ENCODE measurements around the gene NR2F2. TPM values are rescaled to one million over a fixed set of nuclear protein-coding genes. Genes with fewer than 3 reads are reported as not detected.

NR2F2 gene
- total RNA-seq, 1 donor from 2014 or later: 39.8 TPM

DNA sequence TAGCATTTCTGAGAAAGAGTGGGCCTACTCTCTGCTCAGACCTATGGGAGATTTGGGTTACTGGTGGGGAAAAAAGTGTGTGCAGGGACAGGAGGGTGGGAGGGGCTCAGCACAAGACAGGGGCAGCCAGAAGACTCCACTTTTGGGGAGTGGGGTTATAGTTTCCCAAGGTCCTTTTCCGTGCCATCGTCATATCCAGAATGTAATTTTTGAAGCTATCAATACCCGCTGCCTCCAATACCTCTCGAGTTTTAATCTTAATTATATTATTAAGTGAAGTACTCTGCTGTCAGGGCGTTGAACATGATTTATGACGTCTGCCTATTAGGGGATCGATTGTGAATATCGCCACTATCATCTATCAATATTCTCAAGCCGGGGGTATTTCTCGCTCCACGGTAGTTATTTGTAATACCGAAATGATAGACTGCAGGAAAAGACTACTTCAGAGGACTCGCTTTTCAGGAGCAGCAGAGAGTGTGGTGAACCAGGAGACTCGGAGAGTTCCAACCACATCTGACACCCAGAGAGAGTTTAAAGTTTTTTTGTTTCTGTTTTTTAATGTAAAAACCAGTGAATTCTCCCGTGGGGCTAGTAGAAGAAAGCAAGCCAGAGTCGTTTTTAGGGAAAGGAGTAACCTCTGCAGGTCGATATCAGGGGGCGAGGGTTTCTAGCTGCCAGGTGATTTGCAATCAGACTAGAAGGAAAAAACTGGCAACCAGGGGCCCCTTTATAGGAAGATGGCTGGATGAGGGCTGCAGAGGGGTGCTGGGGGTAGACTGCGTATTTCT is 20.6 kb downstream of the NR2F2 start:
- H3K4me3 ChIP-seq: peak overlapping the region; percentile 7 to 12
- TF ChIP-seq, protein P1, sequence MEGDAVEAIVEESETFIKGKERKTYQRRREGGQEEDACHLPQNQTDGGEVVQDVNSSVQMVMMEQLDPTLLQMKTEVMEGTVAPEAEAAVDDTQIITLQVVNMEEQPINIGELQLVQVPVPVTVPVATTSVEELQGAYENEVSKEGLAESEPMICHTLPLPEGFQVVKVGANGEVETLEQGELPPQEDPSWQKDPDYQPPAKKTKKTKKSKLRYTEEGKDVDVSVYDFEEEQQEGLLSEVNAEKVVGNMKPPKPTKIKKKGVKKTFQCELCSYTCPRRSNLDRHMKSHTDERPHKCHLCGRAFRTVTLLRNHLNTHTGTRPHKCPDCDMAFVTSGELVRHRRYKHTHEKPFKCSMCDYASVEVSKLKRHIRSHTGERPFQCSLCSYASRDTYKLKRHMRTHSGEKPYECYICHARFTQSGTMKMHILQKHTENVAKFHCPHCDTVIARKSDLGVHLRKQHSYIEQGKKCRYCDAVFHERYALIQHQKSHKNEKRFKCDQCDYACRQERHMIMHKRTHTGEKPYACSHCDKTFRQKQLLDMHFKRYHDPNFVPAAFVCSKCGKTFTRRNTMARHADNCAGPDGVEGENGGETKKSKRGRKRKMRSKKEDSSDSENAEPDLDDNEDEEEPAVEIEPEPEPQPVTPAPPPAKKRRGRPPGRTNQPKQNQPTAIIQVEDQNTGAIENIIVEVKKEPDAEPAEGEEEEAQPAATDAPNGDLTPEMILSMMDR (IDR thresholded peaks at IDR 0.05): no peak
- no peak for TF ChIP-seq POLR2AphosphoS5 (IDR thresholded peaks at IDR 0.05; ENCODE audit: insufficient read depth in 1 of 2, low read depth in 1 of 2)
- TF ChIP-seq POLR2A (IDR thresholded peaks at IDR 0.05): no peak
- no peak for DNase-seq (ENCODE audit: extremely low spot score in 2 of 2)
- intact Hi-C loops (cut with DNase I): loop anchor here (5.0 kb wide), 1 partner anchor 1606 kb away; no protein-coding TSS in a partner anchor
- H3K9me3 ChIP-seq: no peaks in the 10 kb centered on the region
- no peaks in the 10 kb centered on the region for H3K36me3 ChIP-seq
- no peaks in the 10 kb centered on the region for H3K27me3 ChIP-seq
- H3K4me1 ChIP-seq: peaks cover 44% of the 10 kb centered on the region
- H3K27ac ChIP-seq: peak overlapping the region; percentile 99

DNA sequence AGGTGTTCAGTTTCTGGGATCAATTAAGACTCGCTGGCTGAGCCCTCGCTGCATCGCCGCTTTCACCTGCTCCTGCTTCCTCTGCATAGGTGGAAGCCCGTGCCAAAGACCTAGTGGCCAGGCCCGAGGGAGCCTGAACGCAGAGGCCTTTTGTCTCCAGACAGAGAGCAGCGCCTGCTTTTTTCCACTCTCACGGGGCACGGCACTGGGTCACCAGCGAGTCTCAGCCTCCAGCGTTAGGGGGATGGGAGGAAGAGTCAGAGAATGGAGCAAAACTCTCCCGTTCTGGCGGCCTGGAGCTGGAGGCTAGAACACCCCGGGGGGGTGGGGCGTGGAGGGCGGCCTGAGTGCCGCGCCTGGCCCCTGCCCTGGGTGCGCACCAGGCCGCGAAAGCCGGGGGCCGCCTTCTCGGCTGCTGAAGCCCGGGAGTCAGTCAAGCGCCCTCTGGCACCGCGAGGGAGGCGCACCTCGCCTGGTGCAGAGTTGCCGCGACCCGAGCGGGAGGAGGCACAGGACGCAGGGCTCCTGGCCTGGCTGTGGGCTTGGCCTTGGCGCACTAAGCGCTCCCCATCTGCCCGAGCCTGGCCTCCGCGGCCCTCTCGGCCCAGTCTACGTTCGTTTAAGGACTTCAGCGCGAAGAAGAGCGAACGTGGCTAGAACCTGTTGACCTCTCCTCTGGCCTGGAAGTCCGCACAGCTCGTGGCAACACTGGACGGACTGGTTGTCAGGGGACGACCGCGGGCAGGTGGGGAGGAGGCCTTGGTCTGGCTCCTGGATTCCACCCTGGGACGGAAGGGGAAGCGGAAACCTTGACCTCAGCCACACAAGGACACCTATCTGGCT is 21.5 kb downstream of the NR2F2 start:
- peaks cover 48% of the 10 kb centered on the region for H3K4me1 ChIP-seq
- no peaks in the 10 kb centered on the region for H3K36me3 ChIP-seq
- peak overlapping the region; percentile 99 for H3K27ac ChIP-seq
- intact Hi-C loops (cut with DNase I): loop anchor here (5.0 kb wide), 1 partner anchor 1605 kb away; no protein-coding TSS in a partner anchor
- H3K27me3 ChIP-seq: no peaks in the 10 kb centered on the region
- TF ChIP-seq POLR2A (IDR thresholded peaks at IDR 0.05) (no peak), POLR2AphosphoS5 (IDR thresholded peaks at IDR 0.05; ENCODE audit: insufficient read depth in 1 of 2, low read depth in 1 of 2) (peak in 1 of 2 donors; percentile 45)
- H3K9me3 ChIP-seq: no peaks in the 10 kb centered on the region
- peak overlapping the region; percentile 7 to 36 for H3K4me3 ChIP-seq
- DNase-seq (ENCODE audit: extremely low spot score in 2 of 2): no peak

DNA sequence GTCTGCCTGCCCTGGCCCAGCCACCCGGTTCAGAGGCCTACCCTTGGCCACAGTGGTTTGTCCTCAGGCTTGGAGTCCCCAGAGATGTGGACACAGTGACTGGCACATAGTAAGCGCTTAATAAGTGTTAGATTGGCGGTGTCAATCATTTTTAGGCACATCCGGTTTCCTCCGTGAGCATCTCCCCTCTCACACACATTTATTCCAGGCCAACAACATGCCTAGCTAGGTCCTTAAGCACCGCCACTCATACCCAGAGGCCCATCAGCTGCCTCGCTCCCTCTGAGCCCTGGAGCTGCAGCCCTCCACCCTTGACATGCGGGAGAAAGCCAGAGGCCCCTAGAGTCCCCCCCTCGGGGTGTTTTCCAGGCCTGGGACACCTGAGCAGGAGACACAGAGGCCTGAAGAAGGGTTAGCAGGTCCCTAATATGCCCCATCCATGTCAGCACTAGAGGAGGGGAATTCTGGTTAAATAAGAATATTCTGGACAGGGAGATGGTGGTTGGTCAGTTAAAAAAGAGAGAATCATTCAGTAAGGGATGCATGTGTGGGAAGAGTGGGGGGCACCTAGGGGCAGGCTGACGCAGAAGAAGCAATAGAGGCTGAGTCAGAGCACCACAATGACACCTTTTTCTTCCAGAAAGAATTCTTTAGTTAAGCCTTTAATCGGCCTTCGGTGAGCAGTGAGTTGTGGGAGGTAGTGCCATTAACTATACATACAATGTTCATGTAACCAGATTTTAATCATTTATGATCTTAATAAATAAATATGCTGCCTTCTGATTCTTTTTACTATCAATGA is 22.3 kb downstream of the NR2F2 start:
- peak in 1 of 2 donors; percentile 95 for DNase-seq (ENCODE audit: extremely low spot score in 2 of 2)
- no peaks in the 10 kb centered on the region for H3K36me3 ChIP-seq
- peak overlapping the region; percentile 99 for H3K27ac ChIP-seq
- no peaks in the 10 kb centered on the region for H3K27me3 ChIP-seq
- H3K4me3 ChIP-seq: peak overlapping the region in 1 of 2 donors; percentile 59
- H3K9me3 ChIP-seq: no peaks in the 10 kb centered on the region
- intact Hi-C loops (cut with DNase I): loop anchor here (5.0 kb wide), 1 partner anchor 1604 kb away; no protein-coding TSS in a partner anchor
- H3K4me1 ChIP-seq: peaks cover 47% of the 10 kb centered on the region
- TF ChIP-seq POLR2AphosphoS5 (IDR thresholded peaks at IDR 0.05; ENCODE audit: insufficient read depth in 1 of 2, low read depth in 1 of 2) (no peak), POLR2A (IDR thresholded peaks at IDR 0.05) (no peak)
- TF ChIP-seq, protein P1 (IDR thresholded peaks at IDR 0.05): no peak

DNA sequence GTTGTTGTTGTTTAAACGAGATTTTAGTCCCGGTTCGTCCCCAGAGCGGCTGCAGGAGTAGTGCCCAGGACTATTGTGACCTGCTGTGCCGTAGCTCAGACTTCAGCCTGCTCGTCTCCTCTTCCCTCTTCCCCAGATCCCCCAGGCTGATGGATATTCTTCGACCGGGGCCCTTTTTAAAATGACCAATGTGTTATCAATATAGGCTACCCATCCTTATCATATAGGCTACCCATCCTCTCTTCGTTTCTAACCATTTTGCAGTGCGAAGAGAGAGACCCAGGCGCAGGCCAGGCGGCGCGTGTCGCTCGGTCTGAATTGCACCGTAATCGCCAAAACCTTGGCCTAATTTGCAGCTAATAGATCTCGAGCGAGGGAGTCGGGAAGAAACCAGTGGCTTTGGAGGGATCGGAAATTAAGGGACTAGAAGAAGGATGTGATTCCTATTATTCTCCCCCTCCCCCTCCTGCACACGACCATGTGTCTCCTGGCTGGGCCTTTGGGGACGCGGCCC is 23.0 kb downstream of the NR2F2 start:
- TF ChIP-seq POLR2AphosphoS5 (IDR thresholded peaks at IDR 0.05; ENCODE audit: insufficient read depth in 1 of 2, low read depth in 1 of 2) (no peak), POLR2A (IDR thresholded peaks at IDR 0.05) (no peak)
- TF ChIP-seq, protein P1 (IDR thresholded peaks at IDR 0.05): no peak
- Histone ChIP-seq H3K4me1 (peaks cover 49% of the 10 kb centered on the region), H3K27me3 (no peaks in the 10 kb centered on the region), H3K4me3 (peak overlapping the region; percentile 57 to 59), H3K27ac (peak overlapping the region; percentile 99), H3K36me3 (no peaks in the 10 kb centered on the region), H3K9me3 (no peaks in the 10 kb centered on the region)
- peak in 1 of 2 donors; percentile 81 for DNase-seq (ENCODE audit: extremely low spot score in 2 of 2)
- intact Hi-C loops (cut with DNase I): loop anchor here (5.0 kb wide), 1 partner anchor 1604 kb away; no protein-coding TSS in a partner anchor

Measured in vagina (tissue), 2 donors.